ENCODE measurements around the gene TNRC6B.
"Not testable (repeated sequence)": the region's sequence is repeated elsewhere in the genome, so short reads cannot be mapped to it uniquely, and the experiment has no call there.

Gene TNRC6B

DNA sequence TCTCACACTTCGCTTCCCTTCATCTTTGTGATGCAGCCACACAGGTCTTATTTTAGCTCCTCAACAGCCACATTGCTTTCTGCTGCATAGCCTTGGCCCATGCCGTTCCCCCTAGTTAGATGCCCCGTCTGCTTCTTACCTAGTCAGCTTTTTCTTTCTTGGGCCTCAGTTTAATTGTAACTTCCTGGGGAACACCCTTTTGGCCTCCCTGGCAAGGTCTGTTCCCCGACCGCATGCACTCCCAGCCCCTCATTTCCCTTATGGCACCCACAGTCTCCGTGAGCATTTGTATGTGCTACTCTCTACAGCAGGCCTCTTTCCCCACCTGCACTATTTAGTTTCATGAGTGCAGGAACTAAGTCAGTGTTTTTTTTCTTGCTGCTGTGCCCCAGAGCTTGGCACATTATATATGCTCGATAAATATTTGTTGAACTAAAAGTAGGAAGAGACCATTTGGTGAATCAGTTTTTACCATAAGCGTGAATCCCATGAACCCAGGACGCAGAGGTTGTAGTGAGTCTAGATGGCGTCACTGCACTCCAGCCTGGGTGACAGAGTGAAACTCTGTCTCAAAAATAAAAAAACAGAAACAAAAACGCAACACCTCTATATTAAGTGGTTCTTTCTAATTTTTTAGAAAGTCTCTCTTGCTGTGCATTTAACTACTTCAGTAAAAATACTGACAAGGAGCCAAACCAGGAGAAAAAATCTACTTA, 38.5 kb downstream of the TNRC6B start:
- peak; percentile 46 for DNase-seq

DNA sequence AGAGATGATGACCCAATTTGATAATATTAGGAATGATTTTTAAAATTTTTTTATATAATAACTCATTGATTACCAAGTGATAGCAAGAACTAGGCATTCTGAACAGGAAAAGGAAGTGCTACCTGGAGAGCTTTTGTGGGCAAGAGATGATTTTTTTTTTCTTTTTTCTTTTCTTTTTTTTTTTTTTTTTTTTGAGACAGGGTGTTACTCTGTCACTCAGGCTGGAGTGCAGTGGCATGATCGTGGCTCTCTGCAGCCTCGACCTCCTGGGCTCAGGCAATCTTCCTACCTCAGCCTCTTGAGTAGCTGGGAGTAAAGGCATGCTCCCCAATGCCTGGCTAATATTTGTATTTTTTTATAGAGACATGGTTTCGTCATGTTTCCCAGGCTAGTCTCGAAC, 40.4 kb downstream of the TNRC6B start:
- no peak for DNase-seq

DNA sequence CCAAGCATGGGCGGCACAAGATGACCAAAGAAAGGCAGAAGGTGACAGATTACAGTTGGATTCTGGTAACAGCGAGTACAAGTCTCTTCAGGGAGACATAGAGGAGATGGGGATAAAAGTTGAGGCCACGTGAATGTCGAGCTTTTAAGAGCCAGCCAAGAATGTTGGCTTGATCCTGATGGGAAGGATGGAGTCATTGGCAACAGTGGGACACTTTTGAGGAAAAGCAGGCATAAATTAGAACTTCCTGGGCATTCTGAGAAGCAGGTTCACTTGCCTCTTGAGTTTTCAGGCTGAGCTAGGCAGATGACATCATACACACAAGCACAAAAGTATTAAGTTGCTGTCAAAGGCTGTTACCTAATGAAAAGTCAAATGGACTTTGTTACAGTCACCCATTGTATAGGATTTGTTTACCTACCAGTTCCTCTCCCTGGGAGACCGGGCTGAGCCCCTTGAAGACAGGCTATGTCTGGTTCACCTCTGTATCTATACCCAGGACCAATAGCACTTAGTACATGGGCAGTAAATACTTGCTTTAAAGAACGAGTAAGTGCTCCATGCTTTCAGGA, 41.1 kb downstream of the TNRC6B start:
- DNase-seq: no peak

DNA sequence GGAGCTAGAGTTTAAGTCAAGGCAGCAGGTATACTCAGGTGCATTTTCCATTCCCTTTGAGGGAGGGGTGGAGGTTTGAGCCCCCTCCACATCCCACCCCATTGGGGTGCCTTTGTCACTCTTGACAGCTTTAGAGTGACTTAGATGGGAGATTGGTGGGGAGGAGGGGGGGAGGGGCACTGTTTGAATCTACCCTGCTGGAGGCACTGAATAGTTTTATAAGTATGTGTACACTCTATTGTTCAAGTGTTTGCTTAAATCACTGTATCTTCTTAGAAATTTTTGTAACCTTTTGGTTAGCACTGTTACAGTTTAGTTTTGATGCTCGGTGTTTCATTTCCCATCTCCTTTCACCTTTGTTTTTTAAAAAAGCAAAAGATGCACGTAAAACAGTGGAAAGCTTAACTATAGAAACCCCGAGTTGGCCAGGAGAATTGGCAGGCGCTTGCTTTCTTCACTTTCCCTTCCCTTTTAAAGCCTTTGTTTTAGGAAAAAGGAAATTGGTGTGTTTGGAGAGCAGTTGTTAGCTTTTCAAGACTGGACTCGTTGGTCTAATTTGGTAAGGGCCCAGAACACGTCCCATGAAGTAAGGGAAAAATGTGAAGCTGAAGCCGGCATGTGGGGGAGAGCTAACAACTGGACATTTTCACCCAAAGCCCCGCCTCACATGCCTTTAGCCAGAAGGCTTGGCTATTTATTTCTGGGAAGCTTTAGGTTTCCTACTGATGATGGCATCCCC, 42.8 kb downstream of the TNRC6B start:
- DNase-seq: no peak

DNA sequence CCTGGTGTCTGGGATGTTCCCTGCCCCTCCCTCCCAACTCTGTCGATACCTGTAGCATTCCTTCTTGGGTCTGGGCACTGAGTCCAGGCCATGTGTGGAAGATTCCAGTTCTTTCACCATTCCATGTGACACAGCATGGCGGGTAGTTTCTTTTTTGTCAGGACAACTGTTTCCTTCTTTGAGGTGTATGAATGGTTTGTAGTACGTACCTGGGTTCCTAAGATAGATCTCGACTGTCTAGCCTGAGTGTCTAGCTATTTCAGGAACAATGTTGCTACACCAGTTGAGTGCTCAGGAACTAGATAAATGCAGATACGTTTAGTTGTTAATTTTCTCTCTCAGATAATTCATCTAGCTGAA, 43.3 kb downstream of the TNRC6B start:
- no peak for DNase-seq

DNA sequence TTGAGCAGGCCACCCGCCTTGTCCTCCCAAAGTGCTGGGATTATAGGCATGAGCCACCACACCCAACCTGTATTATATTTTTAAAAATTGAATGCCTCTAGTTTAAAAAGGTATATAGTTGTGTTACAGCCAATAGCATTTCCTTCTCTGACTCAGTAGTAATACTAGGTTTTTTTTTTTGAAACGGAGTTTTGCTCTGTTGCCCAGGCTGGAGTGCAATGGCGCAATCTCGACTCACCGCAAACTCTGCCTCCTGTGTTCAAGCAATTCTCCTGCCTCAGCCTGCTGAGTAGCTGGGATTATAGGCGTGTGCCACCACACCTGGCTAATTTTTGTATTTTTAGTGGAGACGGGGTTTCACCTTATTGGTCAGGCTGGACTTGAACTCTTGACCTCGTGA, 45.3 kb downstream of the TNRC6B start:
- DNase-seq: not testable (repeated sequence)

DNA sequence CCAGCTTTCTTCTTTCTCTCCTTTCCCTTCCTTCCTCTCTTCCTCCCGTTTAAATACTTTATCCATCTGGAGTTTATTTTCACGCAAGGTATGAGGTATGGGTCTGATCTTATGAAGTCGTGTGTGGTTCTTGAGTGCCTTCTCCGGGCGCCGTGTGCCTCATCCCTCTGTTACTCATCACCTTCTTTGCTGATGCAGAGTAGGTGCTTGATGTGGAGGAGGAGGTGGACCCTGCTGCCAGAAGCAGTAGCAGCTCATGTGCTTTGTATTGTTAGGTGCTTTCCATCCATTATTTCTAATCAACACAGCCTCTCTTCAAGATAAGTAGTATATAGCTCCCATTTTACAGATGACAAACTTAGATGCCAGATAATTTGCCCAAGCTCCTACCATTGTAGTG, 47.0 kb downstream of the TNRC6B start:
- peak; percentile 24 for DNase-seq

DNA sequence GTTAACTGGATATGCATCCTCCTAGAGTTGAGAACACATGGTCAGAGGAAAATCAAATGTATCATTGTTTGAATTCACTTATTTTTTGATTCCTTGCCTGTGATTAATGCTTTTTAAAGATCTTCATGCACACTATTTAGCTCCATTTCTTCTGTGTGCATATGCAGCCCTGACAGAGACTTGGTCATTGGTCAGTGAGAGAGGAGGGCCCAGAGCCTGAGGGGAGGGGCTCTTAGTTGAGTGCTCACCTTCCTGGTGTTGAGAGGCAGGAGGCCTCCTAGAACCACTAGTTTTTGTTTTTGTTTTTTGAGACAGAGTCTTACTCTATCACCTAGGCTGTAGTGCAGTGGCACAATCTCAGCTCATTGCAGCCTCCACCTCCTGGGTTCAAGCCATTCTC, 48.9 kb downstream of the TNRC6B start:
- DNase-seq: no peak

DNA sequence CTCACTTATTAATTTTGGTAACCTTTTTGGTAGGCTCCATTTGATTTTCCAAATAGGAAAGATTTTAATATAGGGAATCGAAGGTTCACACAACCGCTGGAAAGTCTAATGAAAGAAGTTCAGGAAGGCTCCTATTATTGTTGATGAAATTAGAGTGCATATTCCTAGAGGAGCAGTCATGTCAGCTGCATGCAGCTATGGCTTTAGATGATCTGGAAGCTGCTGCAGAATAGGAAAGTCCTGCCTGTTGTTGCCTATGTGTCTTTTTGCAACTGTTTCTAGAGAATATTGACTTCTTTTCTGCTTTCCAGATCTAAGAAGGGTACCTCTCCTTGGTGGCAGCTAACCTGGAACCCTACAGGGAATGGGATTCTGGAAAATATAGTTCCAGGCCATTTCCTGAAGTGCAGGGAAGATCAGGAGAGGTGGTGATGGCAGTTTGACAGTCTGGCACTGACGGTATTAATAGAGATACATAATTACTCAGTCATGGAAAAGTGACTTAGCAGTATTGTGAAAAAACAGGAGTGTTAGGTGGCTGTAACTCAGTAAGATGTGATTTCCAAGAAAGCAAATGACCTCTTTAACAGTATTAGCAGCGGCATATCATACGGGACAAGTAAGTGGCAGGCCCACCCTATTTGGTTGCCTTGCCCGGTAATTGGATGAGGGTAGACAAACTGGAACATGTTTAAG, 54.0 kb downstream of the TNRC6B start:
- no peak for DNase-seq

DNA sequence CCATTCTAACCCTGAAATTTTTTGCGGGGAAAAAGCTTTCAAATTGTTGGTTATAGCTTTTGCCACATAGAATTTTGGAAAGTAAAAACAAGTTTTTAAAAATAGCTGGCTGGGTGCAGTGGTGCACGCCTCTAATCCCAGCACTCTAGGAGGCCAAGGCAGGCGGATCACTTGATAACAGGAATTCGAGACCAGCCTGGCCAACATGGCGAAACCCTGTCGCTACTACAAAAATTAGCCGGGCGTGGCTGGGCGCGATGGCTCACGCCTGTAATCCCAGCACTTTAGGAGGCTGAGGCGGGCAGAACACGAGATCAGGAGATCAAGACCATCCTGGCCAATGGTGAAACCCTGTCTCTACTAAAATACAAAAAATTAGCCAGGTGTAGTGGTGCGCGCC, 54.9 kb downstream of the TNRC6B start:
- DNase-seq: no peak

DNA sequence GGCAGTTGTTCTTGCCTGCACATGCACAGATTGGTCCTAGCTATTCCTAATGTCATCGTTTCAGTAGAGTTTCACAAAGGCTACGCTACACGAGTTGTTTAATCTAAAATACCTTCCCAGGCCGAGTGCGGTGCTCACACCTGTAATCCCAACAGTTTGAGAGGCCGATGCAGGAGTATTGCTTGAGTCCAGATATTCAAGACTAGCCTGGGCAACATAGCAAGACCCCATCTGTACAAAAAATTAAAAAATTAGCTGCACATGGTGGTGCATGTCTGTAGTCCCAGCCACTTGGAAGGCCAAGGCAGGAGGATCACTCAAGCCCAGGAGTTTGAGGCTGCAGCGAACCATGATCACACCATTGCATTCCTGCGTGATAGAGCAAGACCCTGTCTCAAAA, 56.2 kb downstream of the TNRC6B start:
- no peak for DNase-seq

DNA sequence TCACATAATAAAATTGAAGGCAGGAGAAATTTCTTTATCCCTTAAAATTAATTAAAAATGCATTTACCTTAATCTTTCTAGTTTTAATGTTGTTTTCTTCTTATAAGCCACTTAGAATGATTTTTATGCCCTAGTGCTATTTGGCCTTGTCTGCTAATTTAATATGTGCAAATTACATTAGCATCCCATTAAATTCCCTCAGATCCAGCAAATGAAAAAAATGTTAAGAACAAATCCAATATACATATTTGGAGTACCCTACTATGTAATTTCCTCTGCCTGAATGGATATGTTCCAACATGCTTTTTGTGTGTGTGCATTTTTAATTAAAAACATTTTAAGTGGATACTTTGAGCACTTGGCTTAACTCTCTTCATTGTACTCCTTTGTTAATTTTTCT, 56.9 kb downstream of the TNRC6B start:
- DNase-seq: no peak

DNA sequence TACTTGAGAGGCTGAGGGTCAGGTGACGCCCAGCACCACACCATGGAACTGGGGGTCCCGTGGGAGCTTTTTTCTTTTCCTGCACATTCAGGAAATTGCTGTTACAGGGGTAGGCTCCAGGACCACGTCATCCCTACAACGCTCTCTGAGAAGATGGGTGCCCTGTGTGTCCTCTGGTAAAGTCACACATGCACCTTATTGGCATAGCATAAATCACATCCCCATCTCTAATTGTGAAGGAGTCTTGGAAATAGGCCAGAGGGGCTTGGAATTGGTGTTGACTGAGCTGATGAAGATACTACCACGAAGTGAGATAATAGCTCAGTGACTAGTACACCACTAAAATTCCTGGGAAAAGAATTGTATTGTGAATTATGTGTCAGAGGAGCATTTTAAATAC, 57.6 kb downstream of the TNRC6B start:
- no peak for DNase-seq

DNA sequence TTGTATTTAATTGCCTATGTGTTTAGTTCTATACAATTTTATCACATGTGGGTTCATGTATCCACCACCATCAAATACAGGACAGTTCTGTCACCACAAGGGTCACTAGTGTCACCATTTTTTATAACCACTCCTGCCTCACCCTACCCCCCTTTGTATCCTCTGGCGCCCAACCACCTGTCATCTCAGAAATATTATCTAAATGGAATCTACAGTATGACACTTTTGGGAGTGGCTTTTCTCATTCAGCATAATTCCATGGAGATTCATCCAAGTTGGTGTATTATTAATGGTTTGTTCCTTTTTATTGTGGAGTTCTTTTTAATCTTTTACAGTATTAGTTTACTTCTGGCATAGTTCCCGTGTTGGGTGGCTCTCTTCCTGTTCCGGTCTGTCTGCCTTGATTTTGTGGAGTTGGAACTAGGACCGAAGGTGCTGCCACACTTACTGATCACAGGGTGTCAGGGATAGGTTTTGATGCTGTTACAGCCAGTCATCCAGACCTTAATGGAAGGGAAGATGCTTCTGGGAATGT, 58.5 kb downstream of the TNRC6B start:
- no peak for DNase-seq

DNA sequence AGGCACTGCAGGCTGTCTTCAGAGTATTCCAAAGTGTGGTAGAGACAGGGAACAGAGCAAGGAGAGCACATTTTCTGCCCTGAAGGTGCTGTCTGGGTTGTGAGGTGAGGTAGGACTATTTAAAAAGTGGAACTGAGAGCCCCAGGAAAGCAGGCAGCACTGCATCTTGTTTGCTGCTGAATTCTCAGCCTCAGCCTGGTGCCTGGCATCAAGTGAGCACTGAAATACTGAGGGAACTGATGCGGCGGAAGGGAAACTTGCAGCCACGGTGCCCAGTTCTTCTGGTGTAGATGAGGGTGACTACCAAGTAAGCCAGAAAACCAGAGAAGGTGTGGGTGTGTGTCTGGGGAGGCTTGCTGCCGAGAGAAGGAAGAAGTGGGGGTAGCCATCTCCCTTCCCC, 59.5 kb downstream of the TNRC6B start:
- no peak for DNase-seq

DNA sequence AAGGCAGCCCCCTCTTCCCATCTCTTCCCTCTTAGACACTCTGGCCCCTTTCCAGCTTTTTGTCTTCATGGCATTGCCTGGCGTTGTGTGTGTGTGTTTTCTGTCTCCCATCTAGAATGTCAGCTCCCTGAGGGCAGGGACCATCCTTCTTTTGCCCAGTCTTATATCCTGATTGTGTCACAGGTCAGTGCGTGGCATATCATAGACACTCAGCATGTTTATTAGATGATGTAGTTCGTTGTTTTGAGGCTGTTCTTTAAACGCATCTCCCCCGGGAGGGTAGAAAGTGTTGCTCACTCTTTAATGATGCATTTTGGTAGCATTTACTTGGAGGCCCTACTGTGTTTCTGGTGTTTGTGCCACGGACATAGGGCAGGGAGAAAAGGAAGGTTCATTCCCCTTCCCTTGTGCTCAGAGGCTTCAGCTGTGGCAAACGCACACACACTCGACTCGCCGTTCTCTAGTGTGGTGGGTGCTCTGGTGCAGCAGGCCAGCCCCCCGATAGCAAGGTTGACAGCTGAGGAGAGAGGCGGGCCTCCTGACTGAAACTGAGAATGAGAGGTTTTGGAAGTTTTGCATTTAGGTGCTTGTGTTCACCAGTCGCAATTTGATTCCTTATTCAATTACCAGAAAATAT, 60.2 kb downstream of the TNRC6B start:
- no peak for DNase-seq

DNA sequence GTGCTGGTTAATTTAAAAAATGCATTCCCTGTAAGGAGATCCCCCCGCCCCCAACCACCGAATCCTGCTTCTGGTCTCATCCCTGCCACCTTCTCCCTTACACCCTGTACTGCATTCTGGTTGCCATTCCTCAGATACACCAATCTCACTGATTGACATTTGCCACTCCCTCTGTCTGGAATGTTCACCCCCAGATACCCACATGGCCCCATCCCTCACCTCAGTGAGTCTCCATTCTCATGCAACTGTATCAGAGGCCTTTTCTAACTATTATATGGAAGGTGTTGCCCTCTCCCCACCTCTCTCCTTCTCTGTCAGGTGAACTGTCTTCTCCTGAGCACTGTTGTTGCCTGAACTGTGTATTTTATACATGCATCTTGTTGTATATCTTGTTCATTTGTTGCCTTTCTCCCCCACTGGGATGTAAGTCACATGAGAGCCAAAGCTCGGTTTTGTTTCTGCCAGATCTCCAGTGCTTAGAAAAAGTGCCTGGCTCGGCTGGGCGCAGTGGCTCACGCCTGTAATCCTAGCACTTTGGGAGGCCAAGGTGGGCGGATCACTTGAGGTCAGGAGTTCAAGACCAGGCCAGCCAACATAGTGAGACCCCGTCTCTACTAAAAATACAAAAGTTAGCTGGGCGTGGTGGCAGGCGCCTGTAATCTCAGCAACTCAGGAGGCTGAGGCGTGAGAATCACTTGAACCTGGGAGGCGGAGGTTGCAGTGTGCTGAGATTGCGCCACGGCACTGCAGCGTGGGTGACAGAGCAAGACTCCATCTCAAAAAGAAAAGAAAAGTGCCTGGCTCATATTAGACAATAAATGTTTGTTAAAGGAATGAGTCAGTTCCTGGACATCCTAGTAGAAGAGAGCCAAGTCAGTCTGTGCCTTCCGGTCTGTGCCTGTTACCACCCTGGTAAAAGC, 61.0 kb downstream of the TNRC6B start:
- DNase-seq: peak; percentile 70

DNA sequence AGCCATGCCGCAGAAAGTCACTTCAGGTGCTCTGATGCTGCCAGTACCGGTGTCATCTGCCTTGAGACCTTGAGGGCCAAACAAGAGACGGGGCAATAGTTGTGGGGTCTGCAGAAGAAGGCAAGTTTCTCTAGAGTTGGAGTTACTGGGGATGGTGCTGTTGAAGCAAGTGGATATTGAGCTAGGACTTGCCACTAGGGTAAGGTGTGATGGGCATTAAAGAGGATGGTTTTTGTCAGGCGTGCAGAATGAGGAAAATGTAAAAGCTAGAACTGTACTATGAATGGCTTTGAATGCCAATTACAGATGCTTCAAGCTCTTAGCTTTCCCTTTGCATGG, 61.6 kb downstream of the TNRC6B start:
- no peak for DNase-seq

DNA sequence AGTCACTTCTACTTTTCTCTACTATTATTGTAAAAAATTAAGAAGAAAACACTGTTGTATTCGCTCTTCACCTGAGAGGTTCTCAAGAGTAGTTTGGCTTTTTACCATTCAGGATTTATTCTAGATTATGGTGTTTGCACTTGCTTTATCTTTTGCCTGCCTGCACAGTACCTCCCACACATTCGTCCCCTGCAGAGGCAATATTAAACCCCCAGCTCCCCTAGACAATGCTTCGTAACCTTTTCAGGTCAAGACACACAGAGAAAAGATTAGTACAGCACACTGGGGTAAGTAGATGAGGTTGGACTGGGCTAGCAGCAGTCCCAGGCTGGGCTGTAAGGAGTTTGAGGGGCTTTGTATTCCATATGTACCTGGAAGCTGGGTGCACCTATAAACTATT, 62.4 kb downstream of the TNRC6B start:
- no peak for DNase-seq

DNA sequence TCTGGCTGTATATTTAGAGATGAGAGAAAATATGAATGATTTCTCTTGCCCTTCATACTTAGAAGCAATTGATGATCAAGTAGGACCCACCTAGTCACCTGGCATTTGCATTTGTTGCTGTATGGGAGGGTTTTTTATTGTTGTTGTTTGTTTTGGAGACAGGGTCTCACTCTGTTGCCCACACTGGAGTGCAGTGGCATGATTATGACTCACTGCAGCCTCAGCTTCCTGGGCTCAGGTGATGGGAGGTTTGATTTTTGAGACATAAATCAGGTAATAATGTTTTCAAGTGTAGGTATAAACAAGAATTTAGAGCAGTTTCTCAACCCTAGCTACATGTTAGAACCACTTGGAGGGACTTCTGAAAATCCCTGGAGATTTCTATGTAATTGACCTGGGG, 63.0 kb downstream of the TNRC6B start:
- peak; percentile 47 for DNase-seq

DNA sequence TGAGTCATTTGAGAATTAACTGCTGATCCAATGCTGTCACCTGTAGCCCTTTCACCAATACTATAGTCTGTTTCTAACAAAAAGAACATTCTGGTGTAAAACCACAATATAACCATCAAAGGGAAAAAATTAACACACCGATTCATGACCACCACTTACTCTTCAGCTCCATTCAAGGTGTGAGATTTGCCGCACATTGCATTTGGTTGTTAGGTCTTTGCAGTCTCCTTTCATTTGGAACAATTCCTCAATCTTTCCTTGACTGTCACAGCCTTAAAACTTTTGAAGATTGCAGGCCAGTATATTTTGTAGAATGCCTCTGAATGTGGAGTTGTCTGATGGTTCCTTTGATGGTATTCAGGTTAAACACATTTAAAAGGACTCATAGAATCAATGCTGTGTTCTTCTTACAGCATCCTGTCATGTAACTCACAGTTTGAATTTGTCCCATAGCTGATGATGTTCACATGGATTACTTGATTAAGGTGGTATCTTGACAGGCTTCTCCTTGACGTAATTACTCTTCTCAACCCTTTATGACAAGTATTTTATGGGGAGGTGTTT, 63.6 kb downstream of the TNRC6B start:
- DNase-seq: peak; percentile 67

DNA sequence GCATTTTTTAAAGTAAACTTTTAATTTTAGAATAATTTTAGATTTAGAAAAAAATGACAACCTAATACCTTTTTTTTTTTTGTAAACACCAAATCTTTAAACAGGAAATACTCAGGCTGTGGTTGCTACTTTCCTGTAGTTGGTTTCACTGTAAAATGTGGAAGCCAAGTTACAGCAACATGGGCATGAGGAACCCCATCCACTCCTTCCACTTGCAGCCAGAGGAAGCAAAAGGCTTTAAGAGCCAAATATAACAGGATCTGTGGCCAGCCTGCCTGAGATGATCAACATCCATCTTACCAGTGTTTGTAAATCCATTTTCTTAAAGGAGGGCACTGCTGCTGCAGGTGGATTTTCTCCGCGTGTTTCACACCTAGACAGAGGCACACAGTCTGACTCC, 66.2 kb downstream of the TNRC6B start:
- peak; percentile 24 for DNase-seq
